Dendritic cell treated with granulocyte-macrophage colony-stimulating factor and Interleukin-4, amounts not matched to agents 40 ng/mL and 50 ng/mL, for 4 days (primary cell): Measurements from ENCODE around the gene DEGS1.
A peak's percentile ranks its signal among the peaks of the same experiment; 100 is the strongest.

Source experiments
- H3K27ac Mint-ChIP-seq: one replicate; pipeline ENCODE4 v1.8.0; 2022; ENCODE audit warnings: mild to moderate bottlenecking, mixed read lengths
- H3K27me3 Mint-ChIP-seq: one replicate; pipeline ENCODE4 v1.8.0; 2022; ENCODE audit warnings: mild to moderate bottlenecking, mixed read lengths
- H3K36me3 Mint-ChIP-seq: one replicate; pipeline ENCODE4 v1.8.0; 2022; ENCODE audit warnings: low read depth, mixed read lengths
- H3K4me1 Mint-ChIP-seq: one replicate; pipeline ENCODE4 v1.8.0; 2022; ENCODE audit warnings: low read depth, mixed read lengths
- H3K4me3 Mint-ChIP-seq: one replicate; pipeline ENCODE4 v1.8.0; 2022; ENCODE audit warnings: mild to moderate bottlenecking, moderate library complexity, mixed read lengths
- H3K9me3 Mint-ChIP-seq: one replicate; pipeline ENCODE4 v1.8.0; 2022; ENCODE audit warnings: mixed read lengths
- intact Hi-C: fragments of 100-400 bp; cut with micrococcal nuclease; formaldehyde crosslinking; loops from one replicate; pipeline ENCODE4 v1.15.0; 2022

DEGS1 gene

GRCh38 chr1:224182866-224183590 lies at the start of gene DEGS1:
Gene DEGS1 (plus strand): TSS chr1:224183240. CDS start chr1:224183337, 97 bp downstream.
- peaks cover 34% of the 10 kb centered on the region for H3K4me1 Mint-ChIP-seq
- H3K36me3 Mint-ChIP-seq, result peaks cover 48% of the 10 kb centered on the region
- H3K4me3 Mint-ChIP-seq, result peak within 1 kb of the TSS; percentile 95
- intact Hi-C loops, result loop anchor here (2.0 kb wide), 1 partner anchor 14 kb away; no protein-coding TSS in a partner anchor
- no peaks in the 10 kb centered on the region for H3K9me3 Mint-ChIP-seq
- no peaks in the 10 kb centered on the region for H3K27me3 Mint-ChIP-seq
- peak within 1 kb of the TSS; percentile 90 for H3K27ac Mint-ChIP-seq

GRCh38 chr1:224133741-224134299 lies 49.2 kb upstream of the DEGS1 start:
- Mint-ChIP-seq H3K27ac (no peak overlapping the region), H3K36me3 (peaks cover 79% of the 10 kb centered on the region), H3K9me3 (no peaks in the 10 kb centered on the region), H3K27me3 (no peaks in the 10 kb centered on the region), H3K4me3 (no peak overlapping the region), H3K4me1 (peaks cover 6% of the 10 kb centered on the region)
- intact Hi-C loops, result no loop called here

GRCh38 chr1:224137518-224137917 lies 45.5 kb upstream of the DEGS1 start:
- no peaks in the 10 kb centered on the region for H3K27me3 Mint-ChIP-seq
- peaks cover 83% of the 10 kb centered on the region for H3K36me3 Mint-ChIP-seq
- H3K9me3 Mint-ChIP-seq, result no peaks in the 10 kb centered on the region
- H3K4me1 Mint-ChIP-seq, result peaks cover 6% of the 10 kb centered on the region
- H3K27ac Mint-ChIP-seq, result no peak overlapping the region
- intact Hi-C loops, result no loop called here
- H3K4me3 Mint-ChIP-seq, result no peak overlapping the region

- intact Hi-C loops, result no loop called here
- H3K27ac Mint-ChIP-seq, result no peak overlapping the region
- H3K4me3 Mint-ChIP-seq, result no peak overlapping the region
- H3K9me3 Mint-ChIP-seq, result no peaks in the 10 kb centered on the region
- H3K36me3 Mint-ChIP-seq, result peaks cover 83% of the 10 kb centered on the region
- H3K4me1 Mint-ChIP-seq, result peaks cover 6% of the 10 kb centered on the region
- no peaks in the 10 kb centered on the region for H3K27me3 Mint-ChIP-seq
Measured at GRCh38 chr1:224138198-224138597, 44.8 kb upstream of the DEGS1 start.

DNA sequence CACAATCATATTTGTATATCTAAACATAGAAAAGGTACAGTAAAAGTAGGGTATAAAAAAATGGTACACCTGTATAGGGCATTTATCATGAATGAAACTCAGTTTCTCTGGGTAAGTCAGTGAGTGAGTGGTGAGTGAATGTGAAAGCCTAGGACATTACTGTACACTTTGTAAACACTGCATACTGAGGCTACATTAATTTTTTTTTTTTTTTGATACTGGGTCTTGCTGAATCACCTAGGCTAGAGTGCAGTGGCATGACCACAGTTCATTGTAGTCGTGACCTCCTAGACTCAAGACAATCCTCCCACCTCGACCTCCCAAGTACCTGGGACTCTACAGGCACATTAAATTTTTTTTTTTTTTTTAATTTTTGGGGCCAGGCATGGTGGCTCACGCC lies 41.3 kb upstream of the DEGS1 start:
- H3K4me3 Mint-ChIP-seq, result no peak overlapping the region
- peaks cover 6% of the 10 kb centered on the region for H3K4me1 Mint-ChIP-seq
- intact Hi-C loops, result no loop called here
- H3K9me3 Mint-ChIP-seq, result no peaks in the 10 kb centered on the region
- H3K27me3 Mint-ChIP-seq, result no peaks in the 10 kb centered on the region
- no peak overlapping the region for H3K27ac Mint-ChIP-seq
- H3K36me3 Mint-ChIP-seq, result peaks cover 77% of the 10 kb centered on the region

DNA sequence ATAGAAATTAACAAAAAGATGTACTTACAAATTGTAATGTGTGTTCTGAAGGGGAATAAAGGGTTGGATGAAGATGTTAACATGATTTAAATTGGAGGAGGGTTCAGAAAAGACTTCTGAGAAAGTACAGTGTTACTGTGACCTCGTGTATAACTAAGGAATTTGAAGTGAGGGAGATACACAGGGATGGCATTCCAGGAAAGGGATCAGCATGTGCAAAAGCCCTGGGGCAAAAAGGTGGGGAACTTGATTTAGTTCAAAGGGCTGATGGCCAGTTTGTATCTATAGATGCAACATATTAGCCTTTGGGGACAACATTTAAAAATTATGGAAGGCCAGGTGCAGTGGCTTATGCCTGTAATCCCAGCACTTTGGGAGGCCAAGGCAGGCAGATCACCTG lies 33.3 kb upstream of the DEGS1 start:
- H3K9me3 Mint-ChIP-seq, result no peaks in the 10 kb centered on the region
- H3K27ac Mint-ChIP-seq, result no peak overlapping the region
- H3K36me3 Mint-ChIP-seq, result peaks cover 61% of the 10 kb centered on the region
- H3K4me3 Mint-ChIP-seq, result no peak overlapping the region
- H3K4me1 Mint-ChIP-seq, result no peaks in the 10 kb centered on the region
- intact Hi-C loops, result no loop called here
- H3K27me3 Mint-ChIP-seq, result no peaks in the 10 kb centered on the region

- intact Hi-C loops, result no loop called here
- Mint-ChIP-seq H3K27me3 (no peaks in the 10 kb centered on the region), H3K27ac (no peak overlapping the region), H3K36me3 (peaks cover 63% of the 10 kb centered on the region), H3K4me1 (no peaks in the 10 kb centered on the region), H3K9me3 (no peaks in the 10 kb centered on the region), H3K4me3 (no peak overlapping the region)
Measured at GRCh38 chr1:224151117-224151516, 31.9 kb upstream of the DEGS1 start.

DNA sequence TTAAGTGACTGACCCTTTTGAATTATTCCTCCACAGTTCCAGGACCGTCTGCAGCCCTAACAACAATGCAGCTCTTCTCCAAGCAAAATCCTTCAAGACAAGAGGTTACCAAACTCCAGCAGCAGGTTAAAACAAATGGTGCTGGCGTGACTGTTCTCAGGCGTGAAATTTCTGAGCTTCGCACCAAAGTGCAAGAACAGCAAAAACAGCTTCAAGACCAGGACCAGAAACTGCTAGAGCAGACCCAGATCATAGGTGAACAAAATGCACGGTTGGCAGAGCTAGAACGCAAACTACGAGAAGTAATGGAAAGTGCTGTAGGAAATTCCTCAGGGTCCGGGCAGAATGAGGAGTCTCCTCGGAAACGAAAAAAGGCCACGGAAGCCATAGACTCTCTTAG lies 25.7 kb upstream of the DEGS1 start:
- Mint-ChIP-seq H3K27ac (no peak overlapping the region), H3K36me3 (peaks cover 71% of the 10 kb centered on the region), H3K4me3 (no peak overlapping the region), H3K27me3 (no peaks in the 10 kb centered on the region), H3K9me3 (no peaks in the 10 kb centered on the region), H3K4me1 (no peaks in the 10 kb centered on the region)
- intact Hi-C loops, result no loop called here

GRCh38 chr1:224159541-224159940 lies 23.5 kb upstream of the DEGS1 start:
- H3K9me3 Mint-ChIP-seq, result no peaks in the 10 kb centered on the region
- no peak overlapping the region for H3K4me3 Mint-ChIP-seq
- peaks cover 55% of the 10 kb centered on the region for H3K36me3 Mint-ChIP-seq
- no peak overlapping the region for H3K27ac Mint-ChIP-seq
- intact Hi-C loops, result no loop called here
- H3K4me1 Mint-ChIP-seq, result no peaks in the 10 kb centered on the region
- H3K27me3 Mint-ChIP-seq, result no peaks in the 10 kb centered on the region

DNA sequence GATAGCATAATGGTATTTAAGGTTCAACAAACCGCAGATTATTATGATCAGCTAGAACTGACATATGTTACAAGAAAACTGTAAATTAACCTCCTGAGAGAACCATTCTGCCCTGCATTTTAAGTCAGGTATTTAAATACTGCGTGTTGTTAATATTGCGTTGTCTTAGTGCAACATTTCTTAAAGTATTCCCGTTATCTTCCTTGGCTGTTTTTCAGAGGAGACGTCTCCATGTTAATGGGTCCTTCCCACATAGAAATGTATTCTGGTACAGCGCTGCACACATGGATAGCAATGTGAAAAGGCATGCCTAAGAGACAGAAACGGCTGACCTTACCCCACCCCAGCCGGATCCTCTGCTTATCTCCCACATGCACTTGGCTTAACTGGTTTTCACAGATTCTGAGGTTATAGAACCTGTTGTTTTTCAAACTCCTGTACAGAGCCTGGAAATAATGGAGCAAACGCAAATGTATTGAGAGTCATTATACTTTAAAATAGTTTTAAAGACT lies 22.8 kb upstream of the DEGS1 start:
- H3K4me1 Mint-ChIP-seq, result no peaks in the 10 kb centered on the region
- no peak overlapping the region for H3K27ac Mint-ChIP-seq
- intact Hi-C loops, result loop anchor here (5.0 kb wide), 1 partner anchor 43 kb away; no protein-coding TSS in a partner anchor
- H3K27me3 Mint-ChIP-seq, result no peaks in the 10 kb centered on the region
- no peaks in the 10 kb centered on the region for H3K9me3 Mint-ChIP-seq
- H3K36me3 Mint-ChIP-seq, result peaks cover 52% of the 10 kb centered on the region
- H3K4me3 Mint-ChIP-seq, result no peak overlapping the region

- intact Hi-C loops, result loop anchor here (5.0 kb wide), 1 partner anchor 45 kb away; no protein-coding TSS in a partner anchor
- Mint-ChIP-seq H3K27ac (no peak overlapping the region), H3K4me3 (no peak overlapping the region), H3K9me3 (no peaks in the 10 kb centered on the region), H3K4me1 (no peaks in the 10 kb centered on the region), H3K27me3 (no peaks in the 10 kb centered on the region), H3K36me3 (peaks cover 27% of the 10 kb centered on the region)
Measured at GRCh38 chr1:224162768-224163167, 20.3 kb upstream of the DEGS1 start.

DNA sequence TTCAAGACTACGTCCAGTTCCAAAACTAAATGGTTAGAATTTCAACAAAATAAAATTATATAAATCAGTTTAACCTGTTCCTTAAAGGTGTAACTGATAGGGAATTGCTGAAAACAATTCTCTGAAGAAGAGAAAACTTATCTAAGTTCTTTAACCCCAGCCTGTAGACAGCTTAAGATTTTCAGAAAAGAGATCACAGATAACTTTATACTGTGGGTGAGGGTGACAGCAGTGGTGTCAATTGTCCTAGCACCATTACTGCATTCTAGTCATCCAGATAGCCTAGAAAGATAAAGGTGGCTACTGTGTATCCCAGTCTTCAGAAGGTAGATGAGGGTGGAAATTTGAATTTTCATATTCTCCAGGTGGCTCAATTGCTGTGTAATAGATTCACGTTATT lies 19.7 kb upstream of the DEGS1 start:
- Mint-ChIP-seq H3K4me1 (no peaks in the 10 kb centered on the region), H3K9me3 (no peaks in the 10 kb centered on the region), H3K4me3 (no peak overlapping the region), H3K27ac (no peak overlapping the region), H3K36me3 (peaks cover 21% of the 10 kb centered on the region), H3K27me3 (no peaks in the 10 kb centered on the region)
- intact Hi-C loops, result loop anchor here (5.0 kb wide), 1 partner anchor 46 kb away; no protein-coding TSS in a partner anchor

- H3K9me3 Mint-ChIP-seq, result no peaks in the 10 kb centered on the region
- intact Hi-C loops, result loop anchor here (2.0 kb wide), 1 partner anchor 14 kb away; the partner anchor contains the start of gene DEGS1
- H3K4me3 Mint-ChIP-seq, result peak overlapping the region; percentile 54
- peaks cover 2% of the 10 kb centered on the region for H3K27me3 Mint-ChIP-seq
- peaks cover 40% of the 10 kb centered on the region for H3K4me1 Mint-ChIP-seq
- H3K27ac Mint-ChIP-seq, result peak overlapping the region; percentile 74
- no peaks in the 10 kb centered on the region for H3K36me3 Mint-ChIP-seq
Measured at GRCh38 chr1:224168859-224169380, 14.1 kb upstream of the DEGS1 start.

GRCh38 chr1:224169718-224170270 lies 13.2 kb upstream of the DEGS1 start:
- Mint-ChIP-seq H3K27me3 (peaks cover 2% of the 10 kb centered on the region), H3K4me1 (peaks cover 40% of the 10 kb centered on the region), H3K27ac (peak overlapping the region; percentile 74), H3K9me3 (no peaks in the 10 kb centered on the region), H3K36me3 (no peaks in the 10 kb centered on the region), H3K4me3 (peak overlapping the region; percentile 44)
- intact Hi-C loops, result loop anchor here (2.0 to 5.0 kb wide), 2 partner anchors 13 to 78 kb away; partner anchors contain the start of gene DEGS1
